ENCODE measurements around the gene GJD4. TPM values are rescaled to one million over a fixed set of nuclear protein-coding genes. Genes with fewer than 3 reads are reported as not detected.

GJD4 gene
- total RNA-seq, 3 donors from 2014 or later, result not detected

DNA sequence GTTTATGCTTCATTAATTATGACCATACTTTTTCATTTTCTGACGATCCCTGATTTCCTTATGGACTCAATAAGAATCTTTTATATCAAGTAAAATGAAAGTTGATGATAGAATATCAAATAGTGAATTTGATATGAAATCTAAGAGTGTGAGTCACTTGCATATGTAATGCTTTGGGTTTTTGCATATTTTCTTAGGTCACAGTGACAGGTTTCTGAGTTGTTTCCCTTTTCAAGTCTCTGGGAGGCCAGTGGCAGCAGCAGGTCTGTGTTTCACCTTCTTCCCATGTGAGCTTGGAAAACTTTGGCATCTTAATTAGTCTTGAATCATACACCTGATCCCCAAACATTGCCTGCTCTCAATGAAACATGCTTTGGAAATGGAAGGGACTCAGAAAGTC is 34.7 kb upstream of the GJD4 start:
- no peak overlapping the region for H3K4me3 Mint-ChIP-seq
- DNase-seq, result no peak
- H3K36me3 Mint-ChIP-seq (ENCODE audit: insufficient read depth), result peaks cover 46% of the 10 kb centered on the region
- peaks cover 2% of the 10 kb centered on the region for H3K9me3 Mint-ChIP-seq
- no peak for ATAC-seq
- H3K4me1 Mint-ChIP-seq (ENCODE audit: low read depth), result no peaks in the 10 kb centered on the region
- no peaks in the 10 kb centered on the region for H3K27me3 Mint-ChIP-seq (ENCODE audit: low read depth)

DNA sequence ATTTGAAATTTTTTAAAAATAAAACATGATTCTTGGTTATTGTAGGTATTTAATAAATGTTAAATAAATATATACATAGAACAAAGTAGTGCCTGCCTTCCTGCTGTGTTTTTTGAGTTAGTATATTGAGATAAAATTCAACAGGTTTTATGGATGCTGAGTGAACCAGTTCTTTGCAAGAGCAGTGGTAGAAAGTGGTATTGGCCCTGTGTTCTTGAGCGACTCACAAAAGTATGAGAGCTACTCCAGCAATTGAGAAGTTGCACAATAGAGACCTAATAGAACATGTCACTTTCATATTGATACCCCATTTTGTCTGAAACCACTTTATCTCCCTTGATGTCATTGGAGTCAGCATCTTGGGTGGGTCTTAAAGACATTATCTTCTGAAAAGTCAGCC is 32.6 kb upstream of the GJD4 start:
- no peak overlapping the region for H3K4me3 Mint-ChIP-seq
- peaks cover 4% of the 10 kb centered on the region for H3K9me3 Mint-ChIP-seq
- no peaks in the 10 kb centered on the region for H3K4me1 Mint-ChIP-seq (ENCODE audit: low read depth)
- ATAC-seq (no peak), DNase-seq (no peak)
- no peaks in the 10 kb centered on the region for H3K27me3 Mint-ChIP-seq (ENCODE audit: low read depth)
- H3K36me3 Mint-ChIP-seq (ENCODE audit: insufficient read depth), result peaks cover 39% of the 10 kb centered on the region

DNA sequence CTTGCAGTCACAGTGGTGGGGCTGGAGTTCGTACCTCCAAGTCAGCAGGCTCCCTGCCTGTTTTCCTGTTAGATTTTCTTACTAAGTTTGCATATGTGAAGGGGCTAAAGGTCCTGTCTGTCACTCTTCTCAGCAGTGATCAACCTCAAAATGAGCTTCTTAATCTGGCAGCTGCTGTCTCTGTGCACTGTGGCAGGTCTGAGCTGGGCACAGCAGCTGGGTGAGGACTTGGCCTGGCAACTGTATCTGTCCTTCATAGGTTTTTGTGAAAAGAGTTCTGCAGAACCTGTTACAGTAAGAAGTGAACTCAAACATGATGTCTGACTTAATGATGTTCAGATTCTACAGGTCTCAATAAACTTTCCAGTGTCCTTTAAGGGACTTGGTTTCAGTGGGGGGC is 31.3 kb upstream of the GJD4 start:
- H3K36me3 Mint-ChIP-seq (ENCODE audit: insufficient read depth), result peaks cover 39% of the 10 kb centered on the region
- H3K4me1 Mint-ChIP-seq (ENCODE audit: low read depth), result no peaks in the 10 kb centered on the region
- DNase-seq, result no peak
- no peak for ATAC-seq
- H3K9me3 Mint-ChIP-seq, result peaks cover 8% of the 10 kb centered on the region
- H3K4me3 Mint-ChIP-seq, result no peak overlapping the region
- no peaks in the 10 kb centered on the region for H3K27me3 Mint-ChIP-seq (ENCODE audit: low read depth)

DNA sequence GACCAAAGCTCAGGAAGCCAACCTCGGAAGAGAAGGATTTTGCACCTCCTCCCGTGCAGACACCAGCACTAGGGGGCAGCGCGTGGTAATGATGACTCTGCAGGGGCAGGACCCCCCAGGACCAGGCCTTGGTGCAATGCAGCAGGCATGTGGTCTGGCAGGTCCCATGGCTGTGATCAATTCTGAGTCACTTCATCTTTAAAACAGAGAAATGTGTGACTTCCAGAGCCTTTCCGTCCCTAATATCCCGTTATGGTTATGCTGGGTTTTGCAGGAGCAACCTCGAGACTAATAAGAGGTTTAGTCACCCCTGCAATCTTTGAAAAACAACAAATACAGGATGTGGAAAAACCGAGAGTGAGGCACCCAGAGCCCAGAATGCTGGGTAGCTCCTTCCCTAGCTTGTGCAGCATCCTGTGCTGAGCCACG is 30.2 kb upstream of the GJD4 start:
- no peaks in the 10 kb centered on the region for H3K27me3 Mint-ChIP-seq (ENCODE audit: low read depth)
- H3K4me3 Mint-ChIP-seq, result no peak overlapping the region
- H3K9me3 Mint-ChIP-seq, result peaks cover 8% of the 10 kb centered on the region
- H3K4me1 Mint-ChIP-seq (ENCODE audit: low read depth), result no peaks in the 10 kb centered on the region
- DNase-seq, result no peak
- no peak for ATAC-seq
- peaks cover 31% of the 10 kb centered on the region for H3K36me3 Mint-ChIP-seq (ENCODE audit: insufficient read depth)

DNA sequence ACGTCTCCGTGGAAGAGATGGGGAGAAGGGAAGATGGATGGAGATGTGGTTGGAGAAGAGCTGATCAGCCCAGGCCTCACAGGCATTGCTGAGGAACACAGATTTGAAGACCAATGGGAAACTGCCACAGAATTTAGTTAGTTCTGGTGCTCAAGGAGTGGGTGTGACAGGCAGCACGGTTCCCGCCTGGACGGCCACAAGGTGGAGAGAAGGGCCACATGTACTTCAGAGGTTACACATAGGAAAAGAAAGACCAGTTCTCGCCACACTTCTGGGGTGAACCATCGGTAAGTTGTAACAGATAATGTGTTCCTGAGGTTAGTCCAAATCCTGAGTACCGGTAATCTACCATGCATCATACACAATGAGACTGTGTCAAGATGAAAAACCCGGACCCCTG is 29.5 kb upstream of the GJD4 start:
- no peak for DNase-seq
- Mint-ChIP-seq H3K36me3 (ENCODE audit: insufficient read depth) (peaks cover 31% of the 10 kb centered on the region), H3K4me1 (ENCODE audit: low read depth) (no peaks in the 10 kb centered on the region), H3K9me3 (peaks cover 8% of the 10 kb centered on the region), H3K27me3 (ENCODE audit: low read depth) (peaks cover under 1% of the 10 kb centered on the region), H3K4me3 (no peak overlapping the region)
- no peak for ATAC-seq

DNA sequence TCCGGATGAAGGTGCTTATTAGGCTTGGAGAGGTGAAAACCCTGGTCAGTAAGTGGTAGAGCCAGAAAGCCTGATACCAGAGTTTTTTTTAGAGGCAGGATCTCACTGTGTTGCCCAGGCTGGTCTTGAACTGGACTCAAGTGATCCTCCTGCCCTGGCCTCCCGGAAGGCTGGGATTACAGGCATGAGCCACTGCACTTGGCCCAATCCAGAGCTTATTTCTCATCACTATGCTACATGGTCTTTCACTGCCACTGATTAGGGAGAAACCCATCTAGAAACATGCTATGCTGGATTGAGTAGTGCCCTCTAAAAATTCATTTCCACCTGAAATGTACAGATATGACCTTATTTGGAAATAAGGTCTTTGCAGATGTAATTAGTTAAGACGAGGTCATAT is 28.4 kb upstream of the GJD4 start:
- DNase-seq (no peak), ATAC-seq (no peak)
- Mint-ChIP-seq H3K4me3 (no peak overlapping the region), H3K9me3 (peaks cover 8% of the 10 kb centered on the region), H3K27me3 (ENCODE audit: low read depth) (peaks cover 3% of the 10 kb centered on the region), H3K4me1 (ENCODE audit: low read depth) (no peaks in the 10 kb centered on the region), H3K36me3 (ENCODE audit: insufficient read depth) (peaks cover 28% of the 10 kb centered on the region)

DNA sequence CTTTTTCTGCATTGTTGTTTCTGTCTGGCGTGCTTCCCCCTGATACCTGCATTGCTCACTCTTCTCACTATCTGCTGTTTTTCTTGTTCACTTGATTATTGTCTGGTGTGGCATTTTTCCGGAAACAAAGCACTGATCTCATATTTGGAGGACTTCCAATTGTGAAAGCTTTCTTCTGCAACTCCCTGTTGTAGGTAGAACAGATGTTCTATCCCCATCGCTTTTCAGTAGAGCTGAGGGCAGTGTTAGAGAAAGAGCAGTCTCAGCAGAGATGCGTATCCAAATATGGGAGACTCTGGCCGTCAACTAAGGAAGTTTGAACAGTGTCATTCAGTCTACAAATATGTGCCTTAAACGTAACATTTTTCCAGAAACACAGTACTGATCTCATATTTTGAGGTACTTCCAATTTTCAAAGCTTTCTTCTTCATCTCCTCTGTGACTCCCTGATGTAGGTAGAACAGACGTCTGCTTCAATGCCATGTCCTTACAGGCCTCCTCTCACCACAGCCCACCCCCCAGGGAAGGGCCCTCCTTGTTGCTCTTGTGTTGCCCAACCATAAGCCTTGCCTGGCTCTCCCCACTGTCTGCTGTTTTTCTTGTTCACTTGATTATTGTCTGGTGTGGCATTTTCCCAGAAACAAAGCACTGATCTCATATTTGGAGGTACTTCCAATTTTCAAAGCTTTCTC is 27.1 kb upstream of the GJD4 start:
- Mint-ChIP-seq H3K9me3 (peaks cover 8% of the 10 kb centered on the region), H3K36me3 (ENCODE audit: insufficient read depth) (peaks cover 22% of the 10 kb centered on the region), H3K4me1 (ENCODE audit: low read depth) (no peaks in the 10 kb centered on the region), H3K27me3 (ENCODE audit: low read depth) (peaks cover 3% of the 10 kb centered on the region), H3K4me3 (no peak overlapping the region)
- no peak for ATAC-seq
- DNase-seq, result no peak

DNA sequence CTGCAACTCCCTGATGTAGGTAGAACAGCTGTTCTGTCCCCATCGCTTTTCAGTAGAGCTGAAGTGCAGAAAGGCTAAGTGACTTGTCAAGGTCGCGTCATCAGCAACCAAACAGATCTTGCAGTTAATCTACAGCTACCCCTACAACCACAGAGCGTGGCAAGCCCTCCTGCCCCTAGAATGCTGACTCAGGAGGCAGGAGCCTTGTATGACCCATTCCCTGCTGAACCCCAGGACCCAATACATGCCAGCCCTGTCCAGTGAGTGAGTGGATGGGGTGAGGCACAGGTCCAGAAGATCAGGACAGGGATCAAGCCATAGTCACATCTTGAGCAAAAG is 26.6 kb upstream of the GJD4 start:
- Mint-ChIP-seq H3K4me1 (ENCODE audit: low read depth) (no peaks in the 10 kb centered on the region), H3K36me3 (ENCODE audit: insufficient read depth) (peaks cover 20% of the 10 kb centered on the region), H3K9me3 (peaks cover 8% of the 10 kb centered on the region), H3K27me3 (ENCODE audit: low read depth) (peaks cover 3% of the 10 kb centered on the region), H3K4me3 (no peak overlapping the region)
- ATAC-seq, result no peak
- no peak for DNase-seq

DNA sequence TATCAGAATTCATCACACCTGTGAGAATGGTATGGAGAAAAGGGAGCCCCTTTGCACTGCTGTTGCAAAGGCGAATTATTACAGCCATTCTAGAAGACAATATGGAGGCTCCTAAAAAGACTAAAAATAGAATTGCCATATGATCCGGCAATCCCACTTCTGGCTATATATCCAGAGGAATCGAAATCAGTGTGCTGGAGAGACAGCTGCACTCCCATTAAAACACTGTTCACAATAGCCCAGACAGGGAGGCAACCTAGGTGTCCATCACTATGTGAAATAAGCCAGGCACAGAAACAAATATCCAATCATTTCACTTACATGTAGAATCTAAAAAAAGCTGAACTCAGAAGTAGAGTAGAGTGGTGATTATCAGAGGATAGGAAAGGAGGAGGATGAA is 26.0 kb upstream of the GJD4 start:
- H3K4me3 Mint-ChIP-seq, result no peak overlapping the region
- no peak for DNase-seq
- ATAC-seq, result no peak
- H3K4me1 Mint-ChIP-seq (ENCODE audit: low read depth), result no peaks in the 10 kb centered on the region
- peaks cover 16% of the 10 kb centered on the region for H3K36me3 Mint-ChIP-seq (ENCODE audit: insufficient read depth)
- H3K9me3 Mint-ChIP-seq, result peaks cover 8% of the 10 kb centered on the region
- peaks cover 3% of the 10 kb centered on the region for H3K27me3 Mint-ChIP-seq (ENCODE audit: low read depth)

DNA sequence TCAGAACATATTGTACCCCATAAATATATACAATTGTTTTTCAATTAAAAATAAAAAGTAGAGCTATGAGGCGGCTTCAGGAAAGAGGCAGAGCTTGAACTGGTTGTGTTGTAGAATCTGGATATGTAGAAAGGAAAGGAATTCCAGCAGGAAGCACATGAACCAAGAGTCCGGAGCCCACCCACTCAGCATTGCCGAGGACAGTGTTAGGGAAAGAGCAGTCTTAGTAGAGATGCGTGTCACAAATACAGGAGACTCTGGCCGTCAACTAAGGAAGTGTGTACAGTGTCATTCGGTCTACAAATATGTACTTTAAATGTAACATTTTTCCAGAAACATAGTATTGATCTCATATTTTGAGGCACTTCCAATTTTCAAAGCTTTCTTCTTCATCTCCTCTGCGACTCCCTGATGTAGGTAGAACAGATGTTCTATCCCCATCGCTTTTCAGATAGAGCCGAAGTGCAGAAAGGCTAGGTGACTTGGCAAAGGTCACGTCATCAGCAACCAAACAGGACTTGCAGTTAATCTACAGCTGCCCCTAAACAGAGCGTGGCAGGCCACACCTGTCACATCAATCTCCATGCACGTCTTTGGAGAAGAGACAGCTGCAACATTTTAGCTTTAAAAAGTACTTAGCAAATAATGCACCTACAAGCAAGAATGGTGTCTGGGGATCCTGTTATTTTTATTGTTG is 25.3 kb upstream of the GJD4 start:
- Mint-ChIP-seq H3K4me3 (no peak overlapping the region), H3K27me3 (ENCODE audit: low read depth) (peaks cover 3% of the 10 kb centered on the region), H3K9me3 (peaks cover 8% of the 10 kb centered on the region), H3K36me3 (ENCODE audit: insufficient read depth) (peaks cover 8% of the 10 kb centered on the region), H3K4me1 (ENCODE audit: low read depth) (no peaks in the 10 kb centered on the region)
- DNase-seq, result no peak
- no peak for ATAC-seq

DNA sequence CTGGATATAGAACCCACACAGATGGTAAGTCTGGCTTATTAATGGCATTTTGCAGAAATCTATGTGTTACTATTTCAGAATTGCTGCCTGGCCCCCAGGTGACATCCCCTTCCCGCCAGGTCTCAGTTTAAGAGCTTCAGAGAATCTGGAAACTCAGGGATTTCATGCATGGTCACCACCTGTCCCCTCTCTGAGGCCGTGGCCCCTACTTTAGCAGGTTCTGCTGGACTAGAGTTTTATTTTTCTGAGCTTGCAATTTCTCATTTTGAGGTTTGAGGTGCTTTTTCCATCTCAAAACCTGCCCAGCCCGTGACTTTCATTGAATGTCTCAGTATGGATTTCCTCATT is 24.7 kb upstream of the GJD4 start:
- Mint-ChIP-seq H3K9me3 (peaks cover 6% of the 10 kb centered on the region), H3K4me3 (no peak overlapping the region), H3K36me3 (ENCODE audit: insufficient read depth) (peaks cover 5% of the 10 kb centered on the region), H3K4me1 (ENCODE audit: low read depth) (no peaks in the 10 kb centered on the region), H3K27me3 (ENCODE audit: low read depth) (peaks cover 4% of the 10 kb centered on the region)
- DNase-seq (no peak), ATAC-seq (no peak)

DNA sequence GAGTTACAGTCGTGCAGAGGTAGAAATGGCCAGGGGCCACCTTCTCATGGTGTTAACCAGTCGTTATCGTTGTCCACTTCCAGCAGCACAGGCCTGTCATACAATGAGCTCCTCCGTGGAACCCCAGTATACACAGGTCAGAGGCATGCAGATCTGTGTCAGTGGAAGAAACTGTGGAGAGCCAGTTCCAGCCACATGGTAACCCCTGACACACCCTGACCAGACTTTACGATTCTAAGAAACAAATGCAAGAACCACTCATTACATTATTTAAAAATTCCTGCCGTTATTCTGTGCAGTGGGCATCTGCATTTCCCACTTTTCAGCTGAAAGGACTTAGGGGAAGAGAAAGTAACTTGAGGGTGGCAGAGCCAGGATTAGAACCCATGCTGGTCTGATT is 23.5 kb upstream of the GJD4 start:
- ATAC-seq (no peak), DNase-seq (no peak)
- peaks cover 3% of the 10 kb centered on the region for H3K36me3 Mint-ChIP-seq (ENCODE audit: insufficient read depth)
- peaks cover 7% of the 10 kb centered on the region for H3K27me3 Mint-ChIP-seq (ENCODE audit: low read depth)
- no peak overlapping the region for H3K4me3 Mint-ChIP-seq
- peaks cover 5% of the 10 kb centered on the region for H3K9me3 Mint-ChIP-seq
- no peaks in the 10 kb centered on the region for H3K4me1 Mint-ChIP-seq (ENCODE audit: low read depth)

DNA sequence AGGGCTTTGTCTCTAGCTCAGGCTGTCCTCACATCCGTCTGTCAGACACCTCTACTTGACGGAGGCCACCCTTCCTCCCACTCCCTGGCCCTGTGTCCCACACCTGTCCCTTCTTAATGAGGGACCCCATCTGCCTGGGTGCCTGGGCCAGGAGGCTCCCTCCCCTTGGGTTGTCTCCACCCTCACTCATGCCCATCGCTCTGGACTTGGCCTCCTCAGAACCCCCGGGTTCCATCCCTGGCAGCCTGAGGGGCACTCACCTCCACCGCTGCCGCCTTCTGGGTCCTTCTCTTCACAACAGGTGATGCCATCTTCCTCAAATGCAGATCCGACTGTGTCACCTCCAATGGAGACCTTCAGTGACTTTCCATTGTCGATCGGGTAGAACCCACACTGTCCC is 20.2 kb upstream of the GJD4 start:
- DNase-seq, result no peak
- Mint-ChIP-seq H3K27me3 (ENCODE audit: low read depth) (peaks cover 11% of the 10 kb centered on the region), H3K9me3 (no peaks in the 10 kb centered on the region), H3K36me3 (ENCODE audit: insufficient read depth) (no peaks in the 10 kb centered on the region), H3K4me3 (no peak overlapping the region), H3K4me1 (ENCODE audit: low read depth) (no peaks in the 10 kb centered on the region)
- no peak for ATAC-seq

DNA sequence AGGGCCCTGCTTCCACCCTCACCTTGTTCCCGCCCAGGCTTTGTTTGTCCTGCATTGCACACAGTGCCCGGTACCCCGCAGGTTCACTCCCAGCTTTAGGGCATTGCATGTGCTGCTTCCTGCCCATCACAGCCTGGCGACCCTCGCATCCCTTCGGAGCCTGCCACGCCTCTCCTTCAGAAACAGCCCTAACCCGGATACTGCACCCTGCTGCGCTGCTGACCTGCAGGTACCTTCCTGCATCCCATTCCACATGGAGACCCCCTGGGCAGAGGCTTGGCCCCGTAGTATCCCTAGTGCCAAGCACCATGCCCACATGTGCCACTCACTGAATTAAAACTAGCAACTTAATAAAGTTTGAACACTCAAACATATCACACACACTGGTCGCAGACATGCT is 19.8 kb upstream of the GJD4 start:
- peaks cover 11% of the 10 kb centered on the region for H3K27me3 Mint-ChIP-seq (ENCODE audit: low read depth)

DNA sequence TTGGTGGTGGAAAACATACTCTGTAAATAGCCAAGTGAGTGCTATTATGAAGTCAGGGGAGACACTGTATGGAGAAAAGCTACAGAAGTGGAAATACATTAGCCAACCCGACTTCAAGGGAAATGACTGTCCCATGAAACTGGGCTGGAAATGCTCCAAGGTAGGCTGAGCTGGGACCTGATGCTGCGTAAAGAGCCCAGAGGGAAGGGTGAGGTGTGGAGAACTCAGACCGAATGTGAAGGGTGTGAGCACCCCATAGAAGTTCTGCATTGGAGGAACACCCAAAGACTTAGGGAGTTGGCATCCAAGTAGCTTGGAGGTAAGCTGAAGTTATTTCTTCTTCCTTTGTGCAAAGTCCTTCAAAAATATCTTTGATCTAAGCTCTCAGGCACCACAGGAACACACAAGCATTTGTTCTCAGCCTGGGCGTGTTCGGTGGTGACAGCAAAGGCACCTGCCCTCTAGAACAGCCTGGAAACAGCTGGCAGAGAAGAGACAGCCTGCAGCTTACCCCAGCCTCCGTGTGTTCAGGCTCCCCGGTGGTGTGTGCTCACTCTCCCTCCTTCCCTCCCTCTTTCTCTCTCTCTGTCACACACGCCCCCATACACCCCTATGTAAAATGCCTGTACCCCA is 19.1 kb upstream of the GJD4 start:
- H3K4me3 Mint-ChIP-seq, result no peak overlapping the region

More for the DNA sequence above, 19.8 kb upstream of the GJD4 start:
- no peak for ATAC-seq
- Mint-ChIP-seq H3K4me1 (ENCODE audit: low read depth) (no peaks in the 10 kb centered on the region), H3K4me3 (no peak overlapping the region), H3K36me3 (ENCODE audit: insufficient read depth) (no peaks in the 10 kb centered on the region), H3K9me3 (no peaks in the 10 kb centered on the region)
- DNase-seq, result no peak

More for the DNA sequence above, 19.1 kb upstream of the GJD4 start:
- H3K9me3 Mint-ChIP-seq, result peaks cover 4% of the 10 kb centered on the region
- no peak for DNase-seq
- H3K27me3 Mint-ChIP-seq (ENCODE audit: low read depth), result peaks cover 10% of the 10 kb centered on the region
- no peaks in the 10 kb centered on the region for H3K36me3 Mint-ChIP-seq (ENCODE audit: insufficient read depth)
- no peak for ATAC-seq
- H3K4me1 Mint-ChIP-seq (ENCODE audit: low read depth), result no peaks in the 10 kb centered on the region

Data from activated T-cell treated with anti-CD3 and anti-CD28 coated beads, Interleukin-2, amount 50 U/mL, for 4 hours (primary cell).